Gastrocnemius medialis (tissue), 4 donors: ENCODE measurements around the gene CPZ. TPM values are rescaled to one million over a fixed set of nuclear protein-coding genes. Genes with fewer than 3 reads are reported as not detected.

Experiments
- ATAC-seq, 2 donors: fragments of 150-250 bp; one replicate each; pipeline ENCODE4 v1.9.1; 2016
- DNase-seq, 2 donors: peaks; one replicate each; pipeline ENCODE4 v3.0.0-alpha.2; 2019
- H3K27ac ChIP-seq, 4 donors: fragments of 200-600 bp; sonication (generic); 1 replicate in 1 of 4; 2 replicates in 3 of 4; pipeline ENCODE4 v1.5.1; 2016 to 2018; ENCODE audit warnings: mild to moderate bottlenecking in 2 of 4, moderate library complexity in 1 of 4
- H3K27me3 ChIP-seq, 3 donors: fragments of 200-600 bp; sonication (generic) in 2 of 3; 1 replicate in 1 of 3; 2 replicates in 2 of 3; pipeline versions ENCODE4 v1.5.1 to v1.6.0; 2016 to 2019; ENCODE audit warnings: mild to moderate bottlenecking in 1 of 3, moderate library complexity in 1 of 3
- H3K36me3 ChIP-seq, 2 donors: fragments of 200-600 bp; sonication (generic) in 1 of 2; one replicate each; pipeline ENCODE4 v1.5.1; 2017 to 2018
- H3K4me1 ChIP-seq, 2 donors: fragments of 200-600 bp; sonication (generic) in 1 of 2; one replicate each; pipeline ENCODE4 v1.5.1; 2016 to 2017; ENCODE audit warnings: mild to moderate bottlenecking in 2 of 2
- H3K4me3 ChIP-seq, 4 donors: fragments of 200-600 bp; sonication (generic) in 3 of 4; 1 replicate in 1 of 4; 2 replicates in 3 of 4; pipeline ENCODE4 v1.5.1; 2016 to 2019; ENCODE audit warnings: mild to moderate bottlenecking in 2 of 4
- H3K9me3 ChIP-seq, 3 donors: fragments of 200-600 bp; sonication (generic) in 2 of 3; 1 replicate in 1 of 3; 2 replicates in 2 of 3; pipeline ENCODE4 v1.5.1; 2016 to 2019
- POLR2A ChIP-seq, 2 donors: fragments of 450-650 bp; IDR thresholded peaks; one replicate each; pipeline ENCODE4 v1.6.1; 2017; ENCODE audit warnings: antibody characterized with exemption in 2 of 2, mild to moderate bottlenecking in 2 of 2, moderate library complexity in 2 of 2
- in situ Hi-C, 4 donors: fragments of 200-750 bp; cut with MboI; loops; one replicate each; pipeline versions ENCODE4 v1.15.0 to v1.8.0; 2017; ENCODE audit warnings: low sequenced_read_pairs in 4 of 4
- intact Hi-C: fragments of 100-400 bp; cut with DNase I; formaldehyde crosslinking; loops from one replicate; pipeline ENCODE4 v1.15.1; 2023; ENCODE audit warnings: low total_unique reads
- total RNA-seq, 4 donors: library from RNA; depleted of rRNA; stranded (reverse); fragments of >200 nt; gene quantifications; one replicate each; pipeline versions ENCODE4 v1.1.0 to v1.2.3, GENCODE V29; 2016
- TF ChIP-seq, protein P1 (sequence below), 5 experiments: fragments of 450-650 bp in 3 of 5; fragments of 200-600 bp in 2 of 5; sonication (generic) in 2 of 5; IDR thresholded peaks in 4 of 5; conservative IDR thresholded peaks in 1 of 5; 1 replicate in 4 of 5; 2 replicates in 1 of 5; pipeline ENCODE4 v1.5.1; 2016 to 2019; ENCODE audit warnings: antibody characterized with exemption in 5 of 5, mild to moderate bottlenecking in 3 of 5, moderate library complexity in 3 of 5

CPZ gene
- total RNA-seq, 4 donors from 2014 or later: not detected

DNA sequence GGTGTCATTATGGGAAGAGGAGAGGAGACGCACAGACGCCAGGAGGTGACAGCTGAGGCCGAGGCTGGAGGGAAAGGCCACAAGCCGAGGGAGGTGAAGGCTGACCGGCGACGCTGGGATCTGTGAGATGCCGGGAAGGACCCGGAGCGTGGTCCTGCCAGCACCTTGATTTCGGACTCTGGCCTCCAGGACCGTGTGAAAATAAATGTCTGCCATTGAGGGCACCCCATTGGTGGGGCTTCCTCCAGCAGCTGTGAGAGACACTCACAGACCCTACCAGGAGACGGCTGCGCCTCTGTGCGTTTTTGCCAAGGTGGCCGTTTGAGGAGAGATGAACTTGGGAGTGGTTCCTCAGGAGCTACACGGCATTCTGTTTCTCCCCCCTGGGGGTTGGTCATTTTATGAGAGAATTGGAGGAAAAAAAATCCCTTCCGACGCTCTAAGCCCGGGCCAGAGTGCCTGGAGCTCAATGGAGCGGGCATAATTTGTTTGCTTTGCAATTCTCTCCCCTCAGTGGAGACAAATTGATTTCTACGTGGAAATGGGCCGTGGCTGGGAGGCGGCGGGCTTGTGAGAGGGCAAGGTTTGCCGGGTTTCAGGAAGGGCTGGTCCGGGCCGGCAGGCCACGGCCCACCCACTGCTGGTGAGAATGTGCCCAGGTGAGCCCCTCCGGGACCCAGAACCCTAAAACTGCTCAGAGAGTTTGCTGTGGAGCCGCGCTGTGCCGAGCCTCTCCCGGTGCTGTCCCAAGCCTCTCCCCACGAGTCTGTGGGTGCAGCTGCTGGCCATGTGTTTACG is 53.9 kb downstream of the CPZ start:
- no peaks in the 10 kb centered on the region for H3K36me3 ChIP-seq
- no peaks in the 10 kb centered on the region for H3K4me1 ChIP-seq
- in situ Hi-C loops: no loop called here
- TF ChIP-seq POLR2A (IDR thresholded peaks at IDR 0.05): no peak
- TF ChIP-seq, protein P1, sequence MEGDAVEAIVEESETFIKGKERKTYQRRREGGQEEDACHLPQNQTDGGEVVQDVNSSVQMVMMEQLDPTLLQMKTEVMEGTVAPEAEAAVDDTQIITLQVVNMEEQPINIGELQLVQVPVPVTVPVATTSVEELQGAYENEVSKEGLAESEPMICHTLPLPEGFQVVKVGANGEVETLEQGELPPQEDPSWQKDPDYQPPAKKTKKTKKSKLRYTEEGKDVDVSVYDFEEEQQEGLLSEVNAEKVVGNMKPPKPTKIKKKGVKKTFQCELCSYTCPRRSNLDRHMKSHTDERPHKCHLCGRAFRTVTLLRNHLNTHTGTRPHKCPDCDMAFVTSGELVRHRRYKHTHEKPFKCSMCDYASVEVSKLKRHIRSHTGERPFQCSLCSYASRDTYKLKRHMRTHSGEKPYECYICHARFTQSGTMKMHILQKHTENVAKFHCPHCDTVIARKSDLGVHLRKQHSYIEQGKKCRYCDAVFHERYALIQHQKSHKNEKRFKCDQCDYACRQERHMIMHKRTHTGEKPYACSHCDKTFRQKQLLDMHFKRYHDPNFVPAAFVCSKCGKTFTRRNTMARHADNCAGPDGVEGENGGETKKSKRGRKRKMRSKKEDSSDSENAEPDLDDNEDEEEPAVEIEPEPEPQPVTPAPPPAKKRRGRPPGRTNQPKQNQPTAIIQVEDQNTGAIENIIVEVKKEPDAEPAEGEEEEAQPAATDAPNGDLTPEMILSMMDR (IDR thresholded peaks at IDR 0.05 in 4 of 5, conservative IDR thresholded peaks at IDR 0.05 in 1 of 5): no peak
- DNase-seq (no peak), ATAC-seq (no peak)
- intact Hi-C loops: no loop called here
- no peak overlapping the region for H3K27ac ChIP-seq
- H3K9me3 ChIP-seq: no peaks in the 10 kb centered on the region
- no peak overlapping the region for H3K4me3 ChIP-seq
- peaks cover 0 to 2% (median 0%) of the 10 kb centered on the region in 3 donors for H3K27me3 ChIP-seq

DNA sequence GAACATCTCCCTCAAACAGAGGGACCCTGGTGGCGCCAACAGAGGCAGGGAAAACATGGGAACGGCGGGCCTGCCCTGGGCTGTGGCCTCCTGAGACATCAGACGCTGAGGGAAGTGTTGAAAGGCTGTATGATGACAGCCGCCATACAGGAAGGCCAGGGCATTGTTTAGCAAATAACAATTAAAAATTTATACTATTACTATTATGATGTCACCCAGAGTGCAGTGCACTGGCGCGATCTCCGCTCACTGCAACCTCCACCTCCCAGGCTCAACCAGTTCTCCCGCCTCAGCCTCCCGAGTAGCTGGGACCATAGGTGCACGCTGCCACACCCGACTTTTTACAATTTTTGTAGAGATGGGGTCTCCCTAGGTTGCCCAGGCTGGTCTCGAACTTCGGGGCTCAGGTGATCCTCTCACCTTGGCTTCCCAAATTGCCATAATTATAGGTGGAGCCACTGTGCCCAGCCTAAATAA is 54.6 kb downstream of the CPZ start:
- Histone ChIP-seq H3K27me3 (peaks cover 0 to 5% (median 0%) of the 10 kb centered on the region in 3 donors), H3K9me3 (no peaks in the 10 kb centered on the region), H3K36me3 (no peaks in the 10 kb centered on the region), H3K4me3 (no peak overlapping the region), H3K27ac (no peak overlapping the region), H3K4me1 (no peaks in the 10 kb centered on the region)
- ATAC-seq: no peak
- in situ Hi-C loops (no loop called here), intact Hi-C loops (no loop called here)
- DNase-seq: no peak
- TF ChIP-seq, protein P1 (IDR thresholded peaks at IDR 0.05 in 4 of 5, conservative IDR thresholded peaks at IDR 0.05 in 1 of 5): no peak
- no peak for TF ChIP-seq POLR2A (IDR thresholded peaks at IDR 0.05)

DNA sequence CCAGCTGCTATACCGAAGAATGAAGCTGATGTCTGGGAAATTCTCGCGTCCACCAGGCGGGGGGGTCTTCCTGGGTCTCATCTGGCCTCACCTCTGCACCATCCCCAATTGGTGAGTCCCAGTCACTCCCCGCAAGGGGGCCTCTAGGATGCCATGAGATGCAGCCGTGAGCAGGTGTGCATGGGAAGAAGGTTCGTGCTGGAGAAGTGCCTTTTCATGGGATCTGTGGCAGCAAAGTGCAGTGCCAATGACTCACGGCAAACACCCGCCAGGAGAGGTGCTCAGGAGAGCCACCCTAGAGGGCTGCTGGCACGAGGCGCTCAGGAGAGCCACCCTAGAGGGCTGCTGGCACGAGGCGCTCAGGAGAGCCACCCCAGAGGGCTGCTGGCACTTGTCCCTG is 55.1 kb downstream of the CPZ start:
- ATAC-seq (no peak), DNase-seq (no peak)
- TF ChIP-seq POLR2A (IDR thresholded peaks at IDR 0.05): no peak
- no peak overlapping the region for H3K27ac ChIP-seq
- peaks cover 0 to 5% (median 0%) of the 10 kb centered on the region in 3 donors for H3K27me3 ChIP-seq
- intact Hi-C loops (no loop called here), in situ Hi-C loops (no loop called here)
- no peak overlapping the region for H3K4me3 ChIP-seq
- no peaks in the 10 kb centered on the region for H3K36me3 ChIP-seq
- no peaks in the 10 kb centered on the region for H3K4me1 ChIP-seq
- no peaks in the 10 kb centered on the region for H3K9me3 ChIP-seq

DNA sequence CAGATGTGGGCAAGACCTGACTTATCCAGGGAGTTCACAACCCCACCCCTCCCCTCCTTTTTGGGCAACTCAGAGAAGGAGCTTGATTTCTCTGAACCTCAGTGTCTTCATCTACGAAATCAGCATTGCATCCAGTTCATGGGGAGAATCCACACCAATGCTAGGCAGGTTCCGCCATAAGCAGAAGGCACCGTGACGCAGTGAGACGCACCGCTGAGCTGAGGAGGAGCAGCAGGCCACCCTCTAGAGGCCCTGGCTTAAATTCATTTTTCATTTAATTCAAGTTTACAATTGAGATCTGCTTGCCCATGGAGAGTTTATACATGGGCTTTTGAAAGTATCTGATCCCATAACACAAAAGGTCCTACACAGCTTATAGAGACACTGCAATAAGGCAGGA is 55.7 kb downstream of the CPZ start:
- no peaks in the 10 kb centered on the region for H3K4me1 ChIP-seq
- TF ChIP-seq, protein P1 (IDR thresholded peaks at IDR 0.05 in 4 of 5, conservative IDR thresholded peaks at IDR 0.05 in 1 of 5): no peak
- TF ChIP-seq POLR2A (IDR thresholded peaks at IDR 0.05): no peak
- no peak overlapping the region for H3K4me3 ChIP-seq
- H3K27me3 ChIP-seq: peaks cover 0 to 5% (median 0%) of the 10 kb centered on the region in 3 donors
- no peaks in the 10 kb centered on the region for H3K9me3 ChIP-seq
- intact Hi-C loops (no loop called here), in situ Hi-C loops (no loop called here)
- no peak overlapping the region for H3K27ac ChIP-seq
- no peak for ATAC-seq
- no peaks in the 10 kb centered on the region for H3K36me3 ChIP-seq
- no peak for DNase-seq

DNA sequence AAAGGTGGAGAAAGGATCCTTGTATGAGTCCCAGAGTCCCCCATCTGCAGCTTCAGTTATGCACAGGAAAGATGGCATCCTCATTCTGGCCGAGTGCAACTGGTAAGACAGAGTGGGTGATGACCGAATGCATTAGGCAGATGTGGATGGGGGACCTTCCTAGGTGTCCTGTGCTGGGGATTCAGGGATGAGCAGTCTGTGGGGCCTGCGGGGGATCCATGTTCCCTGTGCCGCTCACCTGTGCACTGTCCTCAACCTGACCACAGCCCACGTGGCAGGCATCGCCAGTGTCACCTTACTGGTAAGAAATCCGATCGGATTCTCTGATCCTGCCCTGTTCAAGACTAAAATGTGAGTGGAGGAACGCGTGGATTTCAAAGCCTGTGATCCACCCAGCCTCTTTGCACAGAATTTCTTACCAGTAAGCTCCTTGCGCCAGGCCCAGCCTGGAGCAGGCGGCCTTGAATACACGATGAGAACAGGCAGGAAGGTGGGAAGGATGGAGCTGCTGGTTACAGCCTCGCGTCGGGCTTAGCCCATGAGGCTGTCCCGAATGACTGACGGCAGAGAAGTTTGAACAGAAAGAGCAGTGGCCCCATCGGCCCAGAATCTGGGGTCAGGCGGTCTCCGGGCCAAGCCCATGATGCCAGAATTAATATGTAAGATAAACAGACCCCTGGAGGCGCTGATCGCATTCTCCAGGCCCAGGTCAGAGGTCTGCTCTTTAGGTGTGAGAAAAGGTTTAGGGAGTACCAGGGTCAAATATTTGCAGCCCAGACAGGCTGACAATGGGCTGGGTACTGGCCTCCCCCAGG is 56.5 kb downstream of the CPZ start:
- H3K36me3 ChIP-seq: no peaks in the 10 kb centered on the region
- H3K27me3 ChIP-seq: peaks cover 0 to 5% (median 0%) of the 10 kb centered on the region in 3 donors
- TF ChIP-seq, protein P1 (IDR thresholded peaks at IDR 0.05 in 4 of 5, conservative IDR thresholded peaks at IDR 0.05 in 1 of 5): no peak
- TF ChIP-seq POLR2A (IDR thresholded peaks at IDR 0.05): no peak
- no peak for ATAC-seq
- in situ Hi-C loops: no loop called here
- intact Hi-C loops: no loop called here
- DNase-seq: no peak
- H3K4me1 ChIP-seq: no peaks in the 10 kb centered on the region
- no peak overlapping the region for H3K4me3 ChIP-seq
- H3K9me3 ChIP-seq: no peaks in the 10 kb centered on the region
- no peak overlapping the region for H3K27ac ChIP-seq
